KOPT-K1 (cell line): ENCODE results near the gene CCDC88A.
"Not testable (repeated sequence)": the region's sequence is repeated elsewhere in the genome, so short reads cannot be mapped to it uniquely, and the experiment has no call there.

Experiments used
- H3K27ac ChIP-seq: fragments of 200-600 bp; sonication (generic); 2 replicates; pipeline ENCODE4 v1.5.1; 2016; ENCODE audit warnings: antibody characterized with exemption, mild to moderate bottlenecking, low read depth, low read length; ENCODE audit not compliant: poor library complexity, severe bottlenecking
- H3K36me3 ChIP-seq: fragments of 200-600 bp; sonication (generic); 2 replicates; pipeline ENCODE4 v1.5.1; 2017; ENCODE audit warnings: antibody characterized with exemption, mild to moderate bottlenecking, low read length, moderate library complexity; ENCODE audit not compliant: insufficient read depth
- H3K9me3 ChIP-seq: fragments of 200-600 bp; sonication (generic); 2 replicates; pipeline ENCODE4 v1.5.1; 2017; ENCODE audit warnings: antibody characterized with exemption, low read length, mild to moderate bottlenecking; ENCODE audit not compliant: insufficient read depth, poor library complexity, severe bottlenecking

Gene CCDC88A

DNA sequence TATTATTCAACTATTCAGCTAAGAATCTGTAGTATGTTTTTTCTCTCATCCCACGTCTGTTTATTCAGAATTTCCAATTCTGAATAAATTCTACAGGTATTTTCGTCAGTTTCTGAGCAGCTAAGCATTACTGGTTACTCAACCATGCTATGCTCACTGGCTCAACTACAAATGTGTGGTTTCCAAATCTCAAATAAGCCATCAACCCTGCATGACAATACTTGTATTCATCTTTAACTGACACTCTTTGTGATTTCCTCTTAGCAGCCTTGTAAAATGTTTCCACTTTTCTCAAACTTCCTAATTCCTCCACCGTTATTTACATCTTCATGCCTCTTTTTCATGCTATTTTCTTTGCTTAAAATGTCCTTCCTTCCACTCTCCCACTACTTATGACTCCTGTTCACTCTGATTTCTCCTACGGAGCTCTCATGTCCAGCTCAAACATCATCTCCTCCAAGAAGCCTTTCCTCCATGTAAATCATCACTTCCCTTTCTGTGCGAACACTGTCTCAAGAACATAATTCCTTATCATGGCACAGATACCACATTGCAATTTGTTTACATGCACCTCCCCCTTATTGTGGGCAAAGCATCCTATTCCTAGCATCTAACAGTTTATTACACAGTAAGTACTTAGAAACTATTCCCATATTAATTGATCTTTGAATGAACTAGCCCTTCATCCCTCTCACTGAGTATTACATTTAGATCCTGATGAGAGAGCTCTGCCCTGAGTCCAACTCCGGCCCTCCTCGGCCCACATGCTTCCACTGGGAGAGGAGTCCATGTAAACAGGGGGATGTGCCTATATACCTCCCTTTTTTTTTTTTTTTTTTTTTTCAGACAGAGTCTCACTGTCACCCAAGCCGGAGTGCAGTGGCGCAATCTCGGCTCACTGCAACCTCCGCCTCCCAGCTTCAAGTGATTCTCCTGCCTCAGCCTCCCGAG is 10.5 kb downstream of the CCDC88A start:
- Histone ChIP-seq H3K27ac (peak overlapping the region; percentile 26), H3K36me3 (peaks cover 63% of the 10 kb centered on the region), H3K9me3 (no peaks in the 10 kb centered on the region)

DNA sequence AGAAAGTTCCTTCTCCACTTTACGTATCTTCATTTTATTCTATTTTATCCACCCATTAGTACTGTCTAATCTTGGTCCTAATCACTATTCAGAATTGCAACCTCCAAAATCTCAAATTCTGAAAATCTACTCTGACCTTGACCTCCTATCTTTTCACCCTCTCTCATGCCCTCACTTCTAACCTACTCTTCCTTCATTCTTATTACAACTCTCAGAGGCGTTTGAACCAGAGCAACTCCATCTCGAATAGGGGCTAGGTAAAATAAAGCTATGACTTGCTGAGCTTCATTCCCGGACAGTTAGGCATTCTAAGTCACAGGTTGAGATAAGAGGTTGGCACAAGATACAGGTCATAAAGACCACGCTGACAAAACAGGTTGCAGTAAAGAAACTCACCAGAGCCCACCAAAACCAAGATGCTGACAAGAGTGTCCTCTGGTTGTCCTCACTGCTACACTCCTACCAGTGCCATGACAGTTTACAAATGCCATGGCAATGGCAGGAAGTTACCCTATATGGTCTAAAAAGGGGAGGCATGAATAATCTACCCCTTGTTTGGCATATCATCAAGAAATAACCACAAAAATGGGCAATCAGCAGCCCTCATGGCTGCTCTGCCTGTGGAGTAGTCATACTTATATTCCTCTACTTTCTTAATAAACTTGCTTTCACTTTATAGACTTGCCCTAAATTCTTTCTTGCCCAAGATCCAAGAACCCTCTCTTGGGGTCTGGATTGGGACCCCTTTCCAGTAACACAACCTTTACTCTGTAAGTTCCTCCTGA is 11.4 kb downstream of the CCDC88A start:
- Histone ChIP-seq H3K9me3 (no peaks in the 10 kb centered on the region), H3K27ac (peak overlapping the region; percentile 9), H3K36me3 (peaks cover 64% of the 10 kb centered on the region)

DNA sequence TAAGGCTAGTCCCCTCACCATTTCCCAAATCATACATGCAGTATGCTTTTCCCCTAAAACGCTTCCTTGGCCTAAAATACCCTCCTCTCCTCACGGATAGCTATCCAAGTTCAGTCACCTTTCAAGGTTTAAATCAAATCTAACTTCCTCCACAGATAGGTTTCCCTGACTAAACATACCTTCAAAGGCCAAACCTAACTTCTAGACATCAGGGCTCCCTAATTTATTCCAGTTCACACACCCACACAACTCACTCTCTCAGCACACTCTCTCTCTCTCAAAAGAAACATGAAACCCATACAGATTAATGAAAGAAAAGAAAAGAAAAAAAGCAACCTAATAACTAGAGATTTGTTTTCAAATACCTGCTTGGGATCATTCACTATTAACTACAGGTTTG is 14.5 kb downstream of the CCDC88A start:
- H3K9me3 ChIP-seq, result no peaks in the 10 kb centered on the region
- H3K36me3 ChIP-seq, result peaks cover 56% of the 10 kb centered on the region
- no peak overlapping the region for H3K27ac ChIP-seq

DNA sequence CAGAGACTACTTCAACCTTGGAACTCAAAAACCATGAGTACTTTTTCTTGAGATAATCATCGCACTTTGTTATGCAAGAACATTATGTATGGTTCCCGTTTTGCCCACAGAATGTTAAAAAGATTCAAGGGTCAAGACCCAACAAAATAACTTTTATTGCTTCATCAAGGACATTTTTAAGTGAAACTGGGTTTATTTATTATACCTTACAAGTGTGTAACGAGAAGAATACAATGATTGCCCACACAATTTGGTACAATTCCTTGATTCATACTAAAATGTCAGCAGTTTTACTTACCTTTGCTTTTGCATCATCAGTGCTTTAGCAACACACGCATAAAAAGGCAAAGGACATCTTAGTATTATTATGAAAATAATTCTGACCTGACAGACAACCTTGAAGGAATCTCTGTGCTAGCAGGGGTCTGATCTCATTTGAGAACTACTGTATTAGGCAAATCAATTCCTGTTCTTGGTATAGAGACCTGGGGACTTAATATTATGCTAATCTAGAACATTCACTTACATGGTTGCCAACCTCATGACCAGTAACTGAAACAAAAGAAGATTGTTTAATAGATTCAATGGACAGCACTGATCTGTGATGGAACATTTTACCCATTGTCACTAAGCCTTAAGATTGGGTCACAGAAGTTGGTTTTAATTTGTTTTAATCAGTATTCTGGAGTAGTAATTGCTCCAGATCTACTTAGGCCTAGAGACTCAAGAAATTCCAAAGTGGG is 16.2 kb downstream of the CCDC88A start:
- Histone ChIP-seq H3K27ac (no peak overlapping the region), H3K36me3 (peaks cover 52% of the 10 kb centered on the region), H3K9me3 (no peaks in the 10 kb centered on the region)

DNA sequence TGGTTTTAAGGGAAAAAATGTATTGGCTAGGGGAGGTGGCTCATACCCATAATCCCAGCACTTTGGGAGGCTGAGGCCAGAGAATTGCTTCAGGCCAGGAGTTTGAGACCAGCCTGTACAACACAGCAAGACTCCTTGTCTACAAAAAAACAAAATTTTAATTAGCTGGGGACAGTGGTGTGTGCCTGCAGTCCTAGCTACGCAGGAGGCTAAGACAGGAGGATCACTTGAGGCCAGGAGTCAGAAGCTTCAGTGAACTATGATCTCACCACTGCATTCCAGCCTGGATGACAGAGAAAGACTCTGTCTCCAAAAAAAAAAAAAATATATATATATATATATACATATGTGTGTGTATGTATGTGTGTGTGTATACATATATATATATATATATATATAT is 18.5 kb downstream of the CCDC88A start:
- H3K36me3 ChIP-seq, result peaks cover 41% of the 10 kb centered on the region
- no peak overlapping the region for H3K27ac ChIP-seq

DNA sequence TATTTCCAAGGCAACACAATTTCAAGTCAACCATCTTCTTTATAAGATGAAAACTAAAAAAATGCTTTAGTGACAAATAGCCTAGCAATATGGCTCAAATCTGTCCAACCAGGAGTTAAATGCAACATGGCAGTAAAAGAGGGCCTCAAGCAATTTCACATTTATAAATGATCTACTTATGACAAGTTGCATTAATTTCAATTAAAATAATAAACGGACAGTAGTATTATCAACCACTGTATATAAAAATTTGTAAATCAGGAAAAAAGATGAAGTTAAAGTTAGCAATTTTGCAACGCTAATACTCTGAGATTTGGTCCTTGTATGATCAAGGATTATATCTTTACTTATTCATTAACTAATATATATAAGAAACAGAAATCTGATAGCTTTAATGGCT is 19.3 kb downstream of the CCDC88A start:
- peaks cover 33% of the 10 kb centered on the region for H3K36me3 ChIP-seq
- H3K9me3 ChIP-seq, result no peaks in the 10 kb centered on the region
- no peak overlapping the region for H3K27ac ChIP-seq

More for the DNA sequence above, 18.5 kb downstream of the CCDC88A start:
- H3K9me3 ChIP-seq, result no peaks in the 10 kb centered on the region

DNA sequence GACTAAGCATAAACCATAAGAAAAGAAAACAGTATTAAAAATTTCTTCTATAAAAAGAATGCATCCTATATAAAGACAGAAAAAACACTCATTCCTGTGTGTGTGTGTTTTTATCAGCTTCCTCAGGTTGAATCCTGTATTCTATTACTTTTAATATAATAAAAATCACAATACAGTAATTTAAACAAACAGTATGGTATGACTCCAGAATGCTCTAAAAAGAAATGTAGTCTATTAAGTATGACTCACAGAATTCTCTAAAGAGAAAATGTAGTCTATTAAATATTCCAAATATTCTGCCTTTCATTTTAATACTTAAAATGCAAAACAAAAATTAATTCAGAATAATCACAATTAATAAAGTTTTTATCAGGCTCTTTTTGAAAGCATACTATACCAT is 19.8 kb downstream of the CCDC88A start:
- Histone ChIP-seq H3K36me3 (peaks cover 28% of the 10 kb centered on the region), H3K27ac (no peak overlapping the region), H3K9me3 (no peaks in the 10 kb centered on the region)

DNA sequence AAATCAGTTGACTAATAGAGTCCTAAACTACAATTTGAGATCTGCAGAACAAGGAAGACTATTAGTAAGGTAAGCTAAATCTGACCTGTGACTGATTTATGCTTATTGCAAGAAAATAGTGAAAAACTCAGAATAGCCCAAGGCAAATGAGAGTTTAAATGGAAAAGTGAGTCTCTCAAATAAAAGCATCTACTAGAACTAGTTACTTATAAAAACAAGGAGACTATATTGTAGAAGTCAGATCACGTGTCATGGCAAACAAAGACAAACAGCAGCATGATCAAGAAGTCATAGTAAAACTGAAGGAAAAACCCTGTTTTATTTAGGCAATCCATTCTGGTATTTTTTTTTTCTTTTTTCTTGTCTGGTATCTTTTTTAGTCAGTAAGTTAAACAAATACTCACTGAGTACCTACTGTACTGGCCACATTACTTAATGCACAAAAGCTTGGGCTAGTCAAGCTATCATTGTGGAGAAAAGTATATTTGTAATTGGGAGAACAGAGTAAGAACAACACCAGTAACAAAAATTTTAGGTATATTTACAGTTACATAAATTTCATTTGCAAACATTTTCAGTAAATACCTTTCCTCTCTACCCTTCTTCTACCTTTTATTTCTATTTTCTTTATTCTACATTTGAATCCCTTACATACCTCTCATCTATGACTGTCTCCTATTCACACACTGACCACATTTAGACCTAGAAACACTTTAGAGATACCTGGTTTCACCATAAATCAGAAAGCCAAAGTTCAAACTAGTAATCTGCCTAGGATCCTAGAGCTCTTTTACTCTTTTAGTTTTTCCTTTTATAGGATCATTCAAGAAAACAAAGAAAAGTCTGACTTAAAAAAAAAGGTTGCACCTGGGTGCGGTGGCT is 23.7 kb downstream of the CCDC88A start:
- H3K9me3 ChIP-seq, result peaks cover 10% of the 10 kb centered on the region
- H3K27ac ChIP-seq, result no peak overlapping the region
- peaks cover 3% of the 10 kb centered on the region for H3K36me3 ChIP-seq

DNA sequence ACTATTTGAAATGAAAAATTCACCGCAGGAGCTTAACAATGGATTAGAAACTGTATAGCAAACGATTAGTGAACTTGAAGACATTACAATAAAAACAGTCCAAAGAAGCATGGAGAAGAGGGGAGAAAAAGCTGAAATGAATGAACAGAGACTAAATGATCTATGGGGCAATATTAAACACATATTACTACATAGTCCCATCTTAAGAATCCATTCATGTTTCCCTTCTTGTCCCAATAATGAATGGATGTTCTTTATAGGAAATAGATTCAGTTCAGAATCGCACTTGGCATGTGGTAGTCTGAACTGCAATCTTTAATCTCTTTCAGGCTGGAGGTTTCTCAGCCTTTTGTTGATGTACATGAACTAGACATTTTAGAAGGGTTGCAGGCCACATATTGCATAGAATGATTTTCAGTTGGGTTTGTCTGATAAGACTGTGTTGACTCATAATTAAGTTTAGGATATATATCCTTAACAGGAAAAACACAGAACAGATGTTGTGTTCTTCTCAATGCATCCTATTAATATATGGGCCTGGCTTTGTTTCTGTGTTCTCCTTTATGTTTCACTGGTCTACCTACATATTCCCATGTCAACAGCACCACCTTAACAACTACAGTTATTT is 27.9 kb downstream of the CCDC88A start:
- Histone ChIP-seq H3K27ac (no peak overlapping the region), H3K36me3 (no peaks in the 10 kb centered on the region), H3K9me3 (peaks cover 13% of the 10 kb centered on the region)

DNA sequence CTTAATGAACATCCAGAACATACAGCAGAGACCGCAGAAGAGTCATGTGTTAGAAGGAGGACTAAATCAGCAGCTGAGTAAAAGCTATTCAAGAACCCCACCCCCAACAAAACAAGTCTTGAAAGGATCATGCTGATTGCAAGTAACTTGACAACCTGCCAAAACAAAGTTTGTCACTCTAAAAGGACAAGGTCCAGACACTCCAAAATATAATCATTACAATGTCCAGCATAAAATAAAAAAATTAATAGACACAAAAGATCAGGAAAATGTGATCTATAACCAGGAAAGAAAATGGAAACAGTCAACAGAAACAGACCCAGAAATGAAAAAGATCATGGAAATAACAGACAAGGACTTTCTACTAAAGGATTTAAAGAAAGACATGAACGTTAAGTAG is 28.5 kb downstream of the CCDC88A start:
- peaks cover 13% of the 10 kb centered on the region for H3K9me3 ChIP-seq
- H3K27ac ChIP-seq, result no peak overlapping the region
- no peaks in the 10 kb centered on the region; the same call in 1 of the 2 replicates for H3K36me3 ChIP-seq

DNA sequence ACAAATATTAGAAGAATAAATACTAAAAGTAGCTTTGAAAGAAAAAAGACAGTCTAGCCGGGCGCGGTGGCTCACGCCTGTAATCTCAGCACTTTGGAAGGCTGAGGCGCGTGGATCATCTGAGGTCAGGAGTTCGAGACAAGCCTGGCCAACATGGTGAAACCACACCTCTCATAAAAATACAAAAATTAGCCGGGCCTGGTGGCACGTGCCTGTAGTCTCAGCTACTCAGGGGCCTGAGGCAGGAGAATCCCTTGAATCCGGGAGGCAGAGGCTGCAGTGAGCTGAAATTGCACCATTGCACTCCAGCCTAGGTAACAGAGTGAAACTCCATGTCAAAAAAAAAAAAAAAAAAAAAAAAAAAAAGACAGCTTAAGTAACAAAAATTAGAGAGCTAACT is 34.1 kb downstream of the CCDC88A start:
- not testable (repeated sequence) for H3K27ac ChIP-seq, H3K9me3 ChIP-seq
- peaks cover 17% of the 10 kb centered on the region for H3K36me3 ChIP-seq

DNA sequence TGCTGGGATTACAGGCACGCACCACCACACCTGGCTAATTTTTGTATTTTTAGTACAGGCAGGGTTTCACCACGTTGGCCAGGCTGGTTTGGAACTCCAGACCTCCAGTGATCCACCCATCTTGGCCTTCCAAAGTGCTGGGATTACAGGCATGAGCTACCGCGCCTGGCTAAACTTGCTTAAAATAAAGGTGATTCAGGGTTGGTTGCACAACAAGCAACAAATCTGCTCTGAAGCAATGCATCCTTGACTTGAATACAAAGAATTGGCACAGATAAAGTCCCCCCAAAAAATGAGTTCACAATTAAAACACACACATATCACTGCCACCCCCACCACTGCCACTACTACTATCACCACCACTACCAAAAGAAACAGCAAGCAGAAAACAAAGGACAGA is 34.9 kb downstream of the CCDC88A start:
- Histone ChIP-seq H3K9me3 (no peaks in the 10 kb centered on the region), H3K36me3 (peaks cover 17% of the 10 kb centered on the region), H3K27ac (no peak overlapping the region)

DNA sequence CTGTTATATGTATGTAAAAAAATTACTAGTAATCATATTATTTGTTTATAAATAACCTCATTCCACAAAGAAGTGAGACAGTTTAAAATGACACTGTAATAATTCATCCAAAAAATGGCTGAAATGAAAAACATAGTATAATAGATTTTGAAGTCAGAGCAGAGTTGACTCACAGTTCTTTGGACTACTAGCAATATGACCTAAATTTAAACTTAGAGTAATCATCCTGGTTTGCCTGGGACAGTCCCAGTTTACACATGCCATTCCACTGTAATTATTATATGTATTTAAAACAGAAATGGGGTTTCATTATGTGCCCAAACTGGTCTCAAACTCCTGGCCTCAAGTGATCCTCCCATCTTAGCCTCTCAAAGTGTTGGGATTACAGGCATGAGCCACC is 48.3 kb downstream of the CCDC88A start:
- H3K36me3 ChIP-seq, result peaks cover 35% of the 10 kb centered on the region
- H3K9me3 ChIP-seq, result no peaks in the 10 kb centered on the region
- no peak overlapping the region for H3K27ac ChIP-seq

DNA sequence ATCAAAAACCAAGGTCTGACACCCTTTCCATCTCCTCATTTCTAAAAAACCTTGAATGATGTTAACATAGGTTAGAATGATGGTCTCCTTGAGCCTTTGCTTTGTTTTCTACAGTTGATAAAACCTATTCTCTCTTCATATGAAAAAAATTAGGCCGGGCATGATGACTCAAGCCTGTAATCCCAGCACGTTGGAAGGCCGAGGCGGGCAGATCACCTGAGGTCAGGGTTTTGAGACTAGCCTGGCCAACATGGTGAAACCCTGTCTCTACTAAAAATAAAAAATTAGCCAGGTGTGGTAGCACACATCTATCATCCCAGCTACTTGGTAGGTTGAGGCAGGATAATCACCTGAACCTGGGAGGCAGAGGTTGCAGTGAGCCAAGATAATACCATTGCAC is 49.4 kb downstream of the CCDC88A start:
- peaks cover 35% of the 10 kb centered on the region for H3K36me3 ChIP-seq

More for the DNA sequence above, 49.4 kb downstream of the CCDC88A start:
- H3K9me3 ChIP-seq, result no peaks in the 10 kb centered on the region
- no peak overlapping the region for H3K27ac ChIP-seq
